GM06990 (cell line): ENCODE results near the gene STH.

Experiments
- DNase-seq: peaks from one replicate; pipeline ENCODE4 v3.0.0-alpha.2; 2011; ENCODE audit not compliant: insufficient read length; ENCODE audit errors: extremely low read depth
- H3K27me3 ChIP-seq: replicated peaks from 2 replicates; pipeline ENCODE4 v1.6.0; 2011; ENCODE audit warnings: low read length; ENCODE audit not compliant: control insufficient read depth, insufficient read depth
- H3K36me3 ChIP-seq: 2 replicates; pipeline ENCODE4 v1.5.1; 2011; ENCODE audit warnings: low read length; ENCODE audit not compliant: control insufficient read depth, insufficient read depth
- H3K4me3 ChIP-seq: replicated peaks from 2 replicates; pipeline ENCODE4 v1.5.1; 2011; ENCODE audit warnings: low read depth, mild to moderate bottlenecking, control low read depth, low read length
- CTCF ChIP-seq: IDR thresholded peaks from 2 replicates; pipeline ENCODE4 v1.5.1; 2011; ENCODE audit warnings: low read length, control low read depth, mild to moderate bottlenecking, inconsistent platforms; ENCODE audit not compliant: insufficient read depth, poor library complexity, severe bottlenecking

Gene STH

GRCh38 chr17:46009681-46010596 lies 10.9 kb downstream of the STH start:
- TF ChIP-seq CTCF: no peak
- Histone ChIP-seq H3K36me3 (no peaks in the 10 kb centered on the region), H3K4me3 (no peak overlapping the region), H3K27me3 (no peaks in the 10 kb centered on the region)
- no peak for DNase-seq

DNA sequence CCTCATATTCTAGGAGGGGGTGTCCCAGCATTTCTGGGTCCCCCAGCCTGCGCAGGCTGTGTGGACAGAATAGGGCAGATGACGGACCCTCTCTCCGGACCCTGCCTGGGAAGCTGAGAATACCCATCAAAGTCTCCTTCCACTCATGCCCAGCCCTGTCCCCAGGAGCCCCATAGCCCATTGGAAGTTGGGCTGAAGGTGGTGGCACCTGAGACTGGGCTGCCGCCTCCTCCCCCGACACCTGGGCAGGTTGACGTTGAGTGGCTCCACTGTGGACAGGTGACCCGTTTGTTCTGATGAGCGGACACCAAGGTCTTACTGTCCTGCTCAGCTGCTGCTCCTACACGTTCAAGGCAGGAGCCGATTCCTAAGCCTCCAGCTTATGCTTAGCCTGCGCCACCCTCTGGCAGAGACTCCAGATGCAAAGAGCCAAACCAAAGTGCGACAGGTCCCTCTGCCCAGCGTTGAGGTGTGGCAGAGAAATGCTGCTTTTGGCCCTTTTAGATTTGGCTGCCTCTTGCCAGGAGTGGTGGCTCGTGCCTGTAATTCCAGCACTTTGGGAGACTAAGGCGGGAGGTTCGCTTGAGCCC lies 11.6 kb downstream of the STH start:
- TF ChIP-seq CTCF: no peak
- no peaks in the 10 kb centered on the region for H3K36me3 ChIP-seq
- no peak for DNase-seq
- H3K27me3 ChIP-seq: no peaks in the 10 kb centered on the region
- no peak overlapping the region for H3K4me3 ChIP-seq

DNA sequence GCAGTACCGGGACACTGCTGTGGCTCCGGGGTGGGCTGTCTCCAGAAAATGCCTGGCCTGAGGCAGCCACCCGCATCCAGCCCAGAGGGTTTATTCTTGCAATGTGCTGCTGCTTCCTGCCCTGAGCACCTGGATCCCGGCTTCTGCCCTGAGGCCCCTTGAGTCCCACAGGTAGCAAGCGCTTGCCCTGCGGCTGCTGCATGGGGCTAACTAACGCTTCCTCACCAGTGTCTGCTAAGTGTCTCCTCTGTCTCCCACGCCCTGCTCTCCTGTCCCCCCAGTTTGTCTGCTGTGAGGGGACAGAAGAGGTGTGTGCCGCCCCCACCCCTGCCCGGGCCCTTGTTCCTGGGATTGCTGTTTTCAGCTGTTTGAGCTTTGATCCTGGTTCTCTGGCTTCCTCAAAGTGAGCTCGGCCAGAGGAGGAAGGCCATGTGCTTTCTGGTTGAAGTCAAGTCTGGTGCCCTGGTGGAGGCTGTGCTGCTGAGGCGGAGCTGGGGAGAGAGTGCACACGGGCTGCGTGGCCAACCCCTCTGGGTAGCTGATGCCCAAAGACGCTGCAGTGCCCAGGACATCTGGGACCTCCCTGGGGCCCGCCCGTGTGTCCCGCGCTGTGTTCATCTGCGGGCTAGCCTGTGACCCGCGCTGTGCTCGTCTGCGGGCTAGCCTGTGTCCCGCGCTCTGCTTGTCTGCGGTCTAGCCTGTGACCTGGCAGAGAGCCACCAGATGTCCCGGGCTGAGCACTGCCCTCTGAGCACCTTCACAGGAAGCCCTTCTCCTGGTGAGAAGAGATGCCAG lies 12.9 kb downstream of the STH start:
- no peak for TF ChIP-seq CTCF
- no peaks in the 10 kb centered on the region for H3K36me3 ChIP-seq
- no peak for DNase-seq
- no peaks in the 10 kb centered on the region for H3K27me3 ChIP-seq
- no peak overlapping the region for H3K4me3 ChIP-seq

DNA sequence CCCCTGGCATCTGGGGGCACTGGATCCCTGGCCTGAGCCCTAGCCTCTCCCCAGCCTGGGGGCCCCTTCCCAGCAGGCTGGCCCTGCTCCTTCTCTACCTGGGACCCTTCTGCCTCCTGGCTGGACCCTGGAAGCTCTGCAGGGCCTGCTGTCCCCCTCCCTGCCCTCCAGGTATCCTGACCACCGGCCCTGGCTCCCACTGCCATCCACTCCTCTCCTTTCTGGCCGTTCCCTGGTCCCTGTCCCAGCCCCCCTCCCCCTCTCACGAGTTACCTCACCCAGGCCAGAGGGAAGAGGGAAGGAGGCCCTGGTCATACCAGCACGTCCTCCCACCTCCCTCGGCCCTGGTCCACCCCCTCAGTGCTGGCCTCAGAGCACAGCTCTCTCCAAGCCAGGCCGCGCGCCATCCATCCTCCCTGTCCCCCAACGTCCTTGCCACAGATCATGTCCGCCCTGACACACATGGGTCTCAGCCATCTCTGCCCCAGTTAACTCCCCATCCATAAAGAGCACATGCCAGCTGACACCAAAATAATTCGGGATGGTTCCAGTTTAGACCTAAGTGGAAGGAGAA lies 13.5 kb downstream of the STH start:
- TF ChIP-seq CTCF: no peak
- Histone ChIP-seq H3K36me3 (no peaks in the 10 kb centered on the region), H3K4me3 (no peak overlapping the region), H3K27me3 (no peaks in the 10 kb centered on the region)
- DNase-seq: no peak

- Histone ChIP-seq H3K4me3 (no peak overlapping the region), H3K27me3 (no peaks in the 10 kb centered on the region), H3K36me3 (no peaks in the 10 kb centered on the region)
- no peak for TF ChIP-seq CTCF
- no peak for DNase-seq
Observed at GRCh38 chr17:46013127-46013501, 14.1 kb downstream of the STH start.
